HG03196 (cell line): Measurements from ENCODE around the gene RPL15.
"Not testable (repeated sequence)": the region's sequence is repeated elsewhere in the genome, so short reads cannot be mapped to it uniquely, and the experiment has no call there.

Experiments
- ATAC-seq: cut with Tn5 transposase; IDR thresholded peaks from one replicate; pipeline ENCODE4 v1.9.1; 2021; ENCODE audit not compliant: unreplicated experiment

RPL15 gene

GRCh38 chr3:23889386-23889785 is 27.5 kb upstream of the RPL15 start:
- ATAC-seq, result no peak

DNA sequence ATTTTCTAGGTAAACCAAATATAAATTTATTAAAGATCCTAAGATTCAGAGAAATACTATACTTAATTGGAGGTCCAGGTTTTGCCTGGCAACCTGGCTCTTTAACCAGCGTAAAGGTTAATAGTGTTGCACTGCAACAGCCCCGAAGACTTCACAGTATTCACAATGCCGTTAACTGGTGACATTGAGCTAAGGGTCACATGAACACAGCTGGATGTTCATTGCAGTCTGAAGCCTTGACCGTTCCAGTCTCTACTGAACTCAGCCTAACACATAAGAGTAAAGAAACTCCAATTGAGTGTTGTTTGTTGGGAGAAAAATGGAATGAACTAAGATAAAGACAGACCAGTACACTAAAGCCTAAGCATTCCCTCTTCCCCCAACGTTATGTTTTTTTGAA is 27.0 kb upstream of the RPL15 start:
- no peak for ATAC-seq

- no peak for ATAC-seq
These were observed 22.5 kb upstream of the RPL15 start for GRCh38 chr3:23894254-23895061.

DNA sequence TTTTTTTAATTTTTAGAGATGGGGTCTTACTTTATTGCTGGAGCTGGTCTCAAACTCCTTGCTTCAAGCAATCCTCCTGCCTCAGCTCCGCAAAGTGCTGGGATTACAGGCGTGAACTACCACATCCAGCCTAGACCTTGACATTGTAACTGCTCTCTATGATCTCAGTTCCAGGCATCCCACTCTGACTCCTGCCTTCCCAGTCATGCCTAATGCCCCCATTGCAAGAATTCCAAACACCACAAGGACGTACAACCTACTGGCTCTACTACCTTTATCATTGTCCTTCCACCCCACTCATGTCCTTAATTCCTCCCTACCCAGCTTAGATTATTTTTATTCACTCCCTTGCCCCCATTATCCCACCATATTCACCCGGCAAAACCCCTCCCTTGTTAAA is 21.8 kb upstream of the RPL15 start:
- no peak for ATAC-seq

DNA sequence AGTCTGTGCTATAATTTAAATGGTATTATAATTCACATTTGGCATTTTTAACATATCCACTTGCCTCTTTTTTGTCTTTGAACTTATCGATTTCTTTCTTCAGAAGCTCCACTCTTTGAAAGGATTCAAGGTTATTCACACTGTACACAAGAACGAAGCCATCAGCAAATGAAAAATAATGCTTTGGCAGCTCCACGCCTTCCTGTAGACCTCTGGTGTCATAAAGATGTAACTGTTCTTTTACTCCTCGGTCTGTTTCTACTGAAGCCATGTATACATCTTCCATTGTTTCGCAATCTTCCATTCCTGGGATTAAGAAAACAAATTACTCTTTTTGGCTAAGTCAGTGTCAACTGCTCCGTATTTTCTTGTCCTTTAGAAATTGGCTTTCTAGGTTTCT is 16.2 kb upstream of the RPL15 start:
- no peak for ATAC-seq

DNA sequence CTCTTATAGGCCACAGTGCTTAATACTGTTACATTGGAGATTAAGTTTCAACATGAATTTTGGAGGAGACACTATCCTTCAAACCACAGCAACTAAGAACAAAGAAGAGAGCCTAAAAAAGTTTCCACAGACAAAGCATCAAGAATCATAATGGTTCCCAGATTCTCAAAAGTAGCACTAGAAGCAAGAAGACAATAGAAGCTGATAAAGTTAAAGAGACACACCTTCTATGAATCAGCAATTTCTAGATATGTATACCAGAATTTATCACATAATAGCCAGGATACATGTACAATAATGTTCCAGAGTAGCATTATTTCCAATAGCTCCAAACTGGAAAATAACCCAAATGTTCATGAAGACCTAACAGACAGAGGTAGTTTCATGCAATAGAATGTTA is 12.4 kb upstream of the RPL15 start:
- ATAC-seq, result no peak

GRCh38 chr3:23909341-23909740 is 7.6 kb upstream of the RPL15 start:
- ATAC-seq, result no peak

DNA sequence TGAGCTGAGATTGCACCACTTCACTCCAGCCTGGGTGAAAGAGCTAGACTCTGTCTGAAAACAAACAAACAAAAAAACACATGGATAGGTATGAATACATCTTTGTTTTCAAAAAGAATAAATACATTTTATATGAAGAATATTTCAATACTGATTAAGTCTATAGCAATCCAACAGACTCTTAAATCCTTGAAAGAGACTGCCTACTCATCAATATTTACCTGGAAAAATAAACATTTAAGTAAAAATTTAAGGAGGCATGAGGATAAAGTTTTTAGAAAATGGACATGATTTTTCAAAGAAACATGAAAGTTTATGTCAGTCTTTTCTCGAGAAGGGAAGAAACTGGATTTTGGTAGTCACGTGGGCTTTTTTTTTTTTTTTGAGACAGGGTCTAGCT is 5.5 kb upstream of the RPL15 start:
- no peak for ATAC-seq

- not testable (repeated sequence) for ATAC-seq
These were observed 4.6 kb upstream of the RPL15 start for GRCh38 chr3:23912335-23912734.

GRCh38 chr3:23913182-23913581 is 3.8 kb upstream of the RPL15 start:
- no peak for ATAC-seq

- ATAC-seq, result no peak
These were observed 2.8 kb upstream of the RPL15 start for GRCh38 chr3:23913873-23914743.

- no peak for ATAC-seq
These were observed 1.3 kb upstream of the RPL15 start for GRCh38 chr3:23915537-23916108.

DNA sequence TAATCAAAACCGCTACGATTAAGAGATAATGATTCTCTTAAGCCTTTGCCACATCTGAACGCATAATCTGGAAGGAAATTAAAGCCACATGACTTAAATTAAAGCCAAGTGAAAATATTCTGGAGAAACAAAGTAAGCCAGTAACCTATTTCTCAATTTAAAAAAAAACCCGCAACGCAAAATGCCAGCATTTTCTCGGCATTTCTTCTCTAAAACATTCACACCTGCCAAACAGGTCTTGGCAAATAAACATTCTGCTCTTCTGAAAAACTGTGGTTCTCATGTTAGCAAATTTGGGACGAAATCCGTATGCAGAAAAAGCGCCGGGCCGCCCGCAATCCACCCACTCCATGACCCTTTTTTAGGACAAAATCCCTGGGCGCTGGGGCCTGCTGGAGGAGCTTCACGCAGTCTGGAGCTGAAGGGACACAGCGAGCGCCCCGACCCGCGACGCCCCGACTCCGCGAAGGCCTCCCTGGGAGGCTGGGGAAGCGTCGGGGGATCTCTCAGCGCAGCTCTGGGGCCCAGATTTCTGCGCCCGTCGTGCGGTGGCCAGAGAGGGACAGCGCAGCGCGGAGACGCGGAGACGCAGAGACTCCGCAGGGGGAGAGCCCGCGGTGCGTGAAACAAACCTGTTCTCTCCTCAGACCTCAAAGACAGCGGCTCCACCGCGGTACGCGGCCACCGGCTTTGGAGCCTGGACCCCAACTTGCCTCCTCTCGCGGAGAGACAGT is 613 bp upstream of the RPL15 start:
- peak; percentile 41 for ATAC-seq

- ATAC-seq, result not testable (repeated sequence)
These were observed 859 bp downstream of the RPL15 start for GRCh38 chr3:23917679-23918303.

- ATAC-seq, result not testable (repeated sequence)
These were observed 1.4 kb downstream of the RPL15 start for GRCh38 chr3:23918331-23918730.

DNA sequence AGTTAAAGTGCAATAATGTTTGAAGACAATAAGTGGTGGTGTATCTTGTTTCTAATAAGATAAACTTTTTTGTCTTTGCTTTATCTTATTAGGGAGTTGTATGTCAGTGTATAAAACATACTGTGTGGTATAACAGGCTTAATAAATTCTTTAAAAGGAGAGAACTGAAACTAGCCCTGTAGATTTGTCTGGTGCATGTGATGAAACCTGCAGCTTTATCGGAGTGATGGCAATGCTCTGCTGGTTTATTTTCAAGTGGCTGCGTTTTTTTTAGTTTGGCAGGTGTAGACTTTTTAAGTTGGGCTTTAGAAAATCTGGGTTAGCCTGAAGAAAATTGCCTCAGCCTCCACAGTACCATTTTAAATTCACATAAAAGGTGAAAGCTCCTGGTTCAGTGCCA is 2.7 kb downstream of the RPL15 start:
- ATAC-seq, result no peak

GRCh38 chr3:23920151-23920655 is 3.3 kb downstream of the RPL15 start:
- ATAC-seq, result no peak

GRCh38 chr3:23921052-23921511 is 4.2 kb downstream of the RPL15 start:
- ATAC-seq, result no peak

DNA sequence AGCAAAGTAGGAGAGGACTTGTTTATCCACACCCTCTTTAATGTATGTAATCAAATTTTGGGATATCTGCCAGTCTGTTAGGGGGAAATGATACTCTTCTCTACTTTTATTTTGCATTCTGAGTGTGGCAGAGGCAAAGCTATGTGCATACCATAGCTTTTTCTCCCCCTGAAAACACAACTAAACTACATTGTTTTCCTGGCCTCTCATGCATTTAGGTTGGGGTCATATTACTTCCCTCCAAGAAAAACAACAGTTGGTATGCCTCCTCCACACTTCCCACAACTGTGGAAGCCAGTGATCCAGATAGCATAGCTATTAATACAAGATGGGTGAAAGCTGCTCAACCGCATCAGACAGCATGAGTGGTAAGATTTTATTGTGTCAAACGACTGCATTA is 6.9 kb downstream of the RPL15 start:
- no peak for ATAC-seq

GRCh38 chr3:23926246-23926645 is 9.3 kb downstream of the RPL15 start:
- no peak for ATAC-seq
